GM12872 (cell line): ENCODE results near the gene EFHD1.

ENCODE experiments used
- CTCF ChIP-seq: IDR thresholded peaks from 3 replicates; pipeline ENCODE4 v1.5.1; 2011; ENCODE audit warnings: low read depth, mild to moderate bottlenecking, low read length, moderate library complexity; ENCODE audit not compliant: insufficient read depth

The EFHD1 gene

GRCh38 chr2:232699110-232699509, 65.7 kb downstream of the EFHD1 start:
- no peak for TF ChIP-seq CTCF

GRCh38 chr2:232700154-232700553, 66.8 kb downstream of the EFHD1 start:
- TF ChIP-seq CTCF: no peak

GRCh38 chr2:232707076-232707475, 73.7 kb downstream of the EFHD1 start:
- TF ChIP-seq CTCF: no peak

GRCh38 chr2:232713505-232713904, 80.1 kb downstream of the EFHD1 start:
- TF ChIP-seq CTCF: no peak

GRCh38 chr2:232714969-232715368, 81.6 kb downstream of the EFHD1 start:
- no peak for TF ChIP-seq CTCF

GRCh38 chr2:232721261-232721660, 87.9 kb downstream of the EFHD1 start:
- no peak for TF ChIP-seq CTCF

- TF ChIP-seq CTCF: no peak
These were observed 88.5 kb downstream of the EFHD1 start for GRCh38 chr2:232721882-232722281.

- TF ChIP-seq CTCF: no peak
These were observed 89.6 kb downstream of the EFHD1 start for GRCh38 chr2:232723027-232723426.
